ENCODE measurements around the gene MACIR. TPM values are rescaled to one million over a fixed set of nuclear protein-coding genes. Genes with fewer than 3 reads are reported as not detected.
A peak's percentile ranks its signal among the peaks of the same experiment; 100 is the strongest.

Gene MACIR
- polyA plus RNA-seq, 1 experiment: 6.3 TPM

DNA sequence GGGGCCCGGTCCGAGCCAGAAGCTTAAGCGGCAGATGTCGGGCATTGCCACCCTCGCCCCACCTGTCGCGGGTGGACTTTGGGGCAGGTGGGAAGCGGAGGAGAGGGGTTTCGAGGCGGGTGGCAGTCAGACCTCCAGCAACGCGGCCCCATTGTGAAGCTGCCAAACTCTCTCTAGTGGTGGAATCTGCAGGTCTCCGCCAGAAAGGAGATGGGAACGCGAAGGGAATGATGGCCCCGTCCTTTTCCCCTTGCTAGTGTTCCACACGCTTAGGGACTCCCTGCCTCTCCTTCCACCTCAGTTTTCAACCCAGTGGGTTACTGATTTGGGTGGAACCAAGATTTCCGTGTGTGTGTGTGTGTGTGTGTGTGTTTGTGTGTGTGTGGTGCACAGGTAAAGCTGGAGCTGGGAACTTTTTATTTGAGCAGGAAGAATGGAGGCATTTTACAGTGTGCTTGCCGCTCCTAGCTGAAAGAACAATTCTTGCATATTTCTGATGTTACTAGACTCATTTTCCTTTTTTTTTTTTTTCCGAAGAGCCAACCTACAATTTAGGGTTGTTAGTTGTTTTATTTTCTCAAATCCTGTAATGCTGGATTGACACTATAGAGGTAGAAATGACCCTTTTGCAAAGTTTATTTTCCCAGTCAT is 1.3 kb downstream of the MACIR start:
- H3K9me3 ChIP-seq (ENCODE audit: control insufficient read depth, insufficient read depth, low read length): no peaks in the 10 kb centered on the region; the same call in 1 of the 2 replicates
- no peaks in the 10 kb centered on the region for H3K27me3 ChIP-seq (ENCODE audit: control insufficient read depth, insufficient read depth, low read length)
- POLR2A ChIA-PET: interaction anchor here (0.5 to 1.2 kb wide), 3 partner anchors 14 to 163 kb away, joined by 3 to 9 read pairs (median 3); no protein-coding TSS in a partner anchor
- no peak for DNase-seq (ENCODE audit: low read depth, low spot score)
- TF ChIP-seq, protein P1, sequence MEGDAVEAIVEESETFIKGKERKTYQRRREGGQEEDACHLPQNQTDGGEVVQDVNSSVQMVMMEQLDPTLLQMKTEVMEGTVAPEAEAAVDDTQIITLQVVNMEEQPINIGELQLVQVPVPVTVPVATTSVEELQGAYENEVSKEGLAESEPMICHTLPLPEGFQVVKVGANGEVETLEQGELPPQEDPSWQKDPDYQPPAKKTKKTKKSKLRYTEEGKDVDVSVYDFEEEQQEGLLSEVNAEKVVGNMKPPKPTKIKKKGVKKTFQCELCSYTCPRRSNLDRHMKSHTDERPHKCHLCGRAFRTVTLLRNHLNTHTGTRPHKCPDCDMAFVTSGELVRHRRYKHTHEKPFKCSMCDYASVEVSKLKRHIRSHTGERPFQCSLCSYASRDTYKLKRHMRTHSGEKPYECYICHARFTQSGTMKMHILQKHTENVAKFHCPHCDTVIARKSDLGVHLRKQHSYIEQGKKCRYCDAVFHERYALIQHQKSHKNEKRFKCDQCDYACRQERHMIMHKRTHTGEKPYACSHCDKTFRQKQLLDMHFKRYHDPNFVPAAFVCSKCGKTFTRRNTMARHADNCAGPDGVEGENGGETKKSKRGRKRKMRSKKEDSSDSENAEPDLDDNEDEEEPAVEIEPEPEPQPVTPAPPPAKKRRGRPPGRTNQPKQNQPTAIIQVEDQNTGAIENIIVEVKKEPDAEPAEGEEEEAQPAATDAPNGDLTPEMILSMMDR (IDR thresholded peaks at IDR 0.05; ENCODE audit: low read depth, low read length): no peak
- H3K27ac ChIP-seq (ENCODE audit: low read depth, low read length): no peak overlapping the region
- H3K4me3 ChIP-seq (ENCODE audit: low read depth, low read length): peak overlapping the region; percentile 89
- CTCF ChIA-PET: interaction anchor here (0.6 to 4.7 kb wide), 10 partner anchors 9 to 216 kb away, joined by 3 to 35 read pairs (median 4); no protein-coding TSS in a partner anchor

DNA sequence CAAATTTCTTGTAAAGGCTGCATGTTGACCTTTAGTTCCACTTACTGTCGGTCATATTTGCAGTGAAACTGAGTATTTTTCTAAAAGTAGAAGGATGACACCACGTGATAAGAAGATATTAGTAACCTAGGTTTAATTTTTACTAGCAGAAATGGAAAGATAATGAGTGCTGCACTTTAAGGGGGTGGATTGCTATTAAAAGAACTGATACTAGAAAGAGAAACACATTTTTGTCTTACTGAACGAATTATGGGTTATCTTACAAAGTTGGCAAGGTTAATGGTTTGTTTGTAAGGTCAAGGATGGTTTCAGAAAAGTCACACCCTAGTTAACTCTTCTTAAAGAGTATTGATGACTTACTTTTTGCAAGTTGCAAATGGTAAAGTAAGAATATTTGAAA is 2.4 kb downstream of the MACIR start:
- TF ChIP-seq, protein P1 (IDR thresholded peaks at IDR 0.05; ENCODE audit: low read depth, low read length): no peak
- ChIA-PET CTCF (interaction anchor here (1.0 kb wide), 1 partner anchor 36 kb away, joined by 4 read pairs; no protein-coding TSS in a partner anchor), POLR2A (no interaction called here)
- Histone ChIP-seq H3K27ac (ENCODE audit: low read depth, low read length) (no peak overlapping the region), H3K4me3 (ENCODE audit: low read depth, low read length) (no peak overlapping the region), H3K9me3 (ENCODE audit: control insufficient read depth, insufficient read depth, low read length) (no peaks in the 10 kb centered on the region; the same call in 1 of the 2 replicates), H3K27me3 (ENCODE audit: control insufficient read depth, insufficient read depth, low read length) (no peaks in the 10 kb centered on the region)
- DNase-seq (ENCODE audit: low read depth, low spot score): no peak

DNA sequence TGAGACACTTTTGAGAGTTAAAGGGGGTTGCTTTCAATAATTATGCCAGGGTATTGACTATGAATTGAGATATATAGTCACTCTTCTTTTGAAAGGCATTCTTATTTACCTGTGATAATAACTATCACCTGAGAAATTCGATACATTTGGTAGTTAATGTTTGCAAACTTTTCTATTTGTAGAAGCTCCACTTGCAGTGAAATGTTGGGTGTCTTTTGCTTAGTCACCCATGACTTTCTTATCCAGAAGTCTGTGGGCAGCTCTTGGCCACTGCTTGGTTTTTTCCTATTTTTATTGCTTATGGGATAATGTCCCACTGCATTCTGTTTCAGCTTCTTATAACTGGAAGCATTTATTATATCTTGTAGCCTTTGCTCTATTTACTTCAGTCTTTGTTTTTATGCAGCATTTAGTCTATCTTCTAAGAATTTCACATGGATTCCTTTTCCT is 3.9 kb downstream of the MACIR start:
- POLR2A ChIA-PET: no interaction called here
- CTCF ChIA-PET: interaction anchor here (1.1 to 1.9 kb wide), 2 partner anchors 17 to 29 kb away, joined by 3 to 4 read pairs; no protein-coding TSS in a partner anchor
- H3K9me3 ChIP-seq (ENCODE audit: control insufficient read depth, insufficient read depth, low read length): no peaks in the 10 kb centered on the region; the same call in 1 of the 2 replicates
- H3K27me3 ChIP-seq (ENCODE audit: control insufficient read depth, insufficient read depth, low read length): no peaks in the 10 kb centered on the region
- TF ChIP-seq, protein P1 (IDR thresholded peaks at IDR 0.05; ENCODE audit: low read depth, low read length): no peak
- no peak overlapping the region for H3K27ac ChIP-seq (ENCODE audit: low read depth, low read length)
- no peak for DNase-seq (ENCODE audit: low read depth, low spot score)
- no peak overlapping the region for H3K4me3 ChIP-seq (ENCODE audit: low read depth, low read length)

DNA sequence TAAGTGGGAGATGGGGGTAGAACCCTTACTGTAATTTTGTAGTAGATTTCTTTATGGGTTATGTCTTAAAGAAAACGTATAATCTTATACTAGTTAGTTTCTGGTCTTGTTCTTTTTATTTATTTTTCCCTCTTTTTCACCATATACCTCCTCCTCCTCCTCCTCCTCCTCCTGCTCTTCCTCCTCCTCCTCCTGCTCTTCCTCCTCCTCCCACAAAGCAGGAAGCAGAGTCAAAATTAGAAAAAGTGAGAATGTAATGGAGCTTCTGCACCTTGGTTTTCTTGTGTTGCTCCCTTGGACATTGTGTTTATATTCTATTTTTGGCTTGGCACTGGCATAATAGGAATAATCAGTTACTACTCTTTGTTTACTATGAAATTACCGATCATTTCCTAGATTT is 4.5 kb downstream of the MACIR start:
- POLR2A ChIA-PET: no interaction called here
- no peaks in the 10 kb centered on the region; the same call in 1 of the 2 replicates for H3K9me3 ChIP-seq (ENCODE audit: control insufficient read depth, insufficient read depth, low read length)
- TF ChIP-seq, protein P1 (IDR thresholded peaks at IDR 0.05; ENCODE audit: low read depth, low read length): no peak
- CTCF ChIA-PET: interaction anchor here (0.6 to 1.9 kb wide), 3 partner anchors 16 to 81 kb away, joined by 3 to 4 read pairs (median 4); no protein-coding TSS in a partner anchor
- H3K27me3 ChIP-seq (ENCODE audit: control insufficient read depth, insufficient read depth, low read length): no peaks in the 10 kb centered on the region
- DNase-seq (ENCODE audit: low read depth, low spot score): no peak
- no peak overlapping the region for H3K4me3 ChIP-seq (ENCODE audit: low read depth, low read length)
- no peak overlapping the region for H3K27ac ChIP-seq (ENCODE audit: low read depth, low read length)

DNA sequence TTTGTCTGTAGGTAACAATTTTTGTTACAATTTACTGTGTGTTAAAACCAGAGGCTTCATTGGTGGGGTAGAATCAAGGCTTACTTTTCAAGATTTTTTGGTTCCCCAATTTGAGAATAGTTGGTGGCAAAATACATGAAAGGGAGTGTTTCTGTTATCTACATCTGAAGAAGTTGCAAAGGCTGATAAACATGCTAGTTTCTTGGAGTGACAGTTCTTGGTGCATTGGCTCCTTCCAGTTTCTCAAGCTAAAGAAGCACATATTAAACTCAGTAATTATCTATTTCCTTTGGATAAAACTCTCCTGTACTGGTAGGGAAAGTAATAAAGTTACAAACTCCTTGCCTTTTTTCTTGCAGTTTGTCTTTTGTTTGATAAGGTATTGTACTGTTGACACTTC is 5.9 kb downstream of the MACIR start:
- no peak for DNase-seq (ENCODE audit: low read depth, low spot score)
- no peak overlapping the region for H3K4me3 ChIP-seq (ENCODE audit: low read depth, low read length)
- TF ChIP-seq, protein P1 (IDR thresholded peaks at IDR 0.05; ENCODE audit: low read depth, low read length): no peak
- ChIA-PET POLR2A (no interaction called here), CTCF (interaction anchor here (0.9 to 1.4 kb wide), 2 partner anchors 129 to 211 kb away, joined by 3 read pairs; no protein-coding TSS in a partner anchor)
- no peaks in the 10 kb centered on the region for H3K9me3 ChIP-seq (ENCODE audit: control insufficient read depth, insufficient read depth, low read length)
- H3K27ac ChIP-seq (ENCODE audit: low read depth, low read length): no peak overlapping the region
- no peaks in the 10 kb centered on the region for H3K27me3 ChIP-seq (ENCODE audit: control insufficient read depth, insufficient read depth, low read length)
